ENCODE results near the gene FRY.

Gene FRY

DNA sequence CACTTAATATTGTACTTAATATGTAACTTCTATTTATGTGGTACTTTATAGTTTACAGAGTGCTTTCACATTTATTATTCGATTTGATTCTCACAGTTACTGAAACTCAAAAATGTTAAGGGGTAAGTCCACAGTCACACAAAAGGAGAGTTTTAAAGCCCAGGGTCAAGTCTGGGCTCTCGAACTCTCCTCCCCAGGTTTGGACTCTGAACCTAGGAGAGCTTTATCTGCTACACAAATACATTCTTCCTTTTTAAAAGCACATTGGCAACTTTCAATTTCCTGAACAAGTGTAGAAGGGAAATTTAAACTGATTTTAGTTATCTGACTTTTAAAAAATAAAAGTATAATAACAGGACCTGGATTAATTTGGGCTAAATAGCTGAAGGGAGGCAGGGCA lies 144.4 kb downstream of the FRY start:
- no peak for DNase-seq (ENCODE audit: low read depth)

DNA sequence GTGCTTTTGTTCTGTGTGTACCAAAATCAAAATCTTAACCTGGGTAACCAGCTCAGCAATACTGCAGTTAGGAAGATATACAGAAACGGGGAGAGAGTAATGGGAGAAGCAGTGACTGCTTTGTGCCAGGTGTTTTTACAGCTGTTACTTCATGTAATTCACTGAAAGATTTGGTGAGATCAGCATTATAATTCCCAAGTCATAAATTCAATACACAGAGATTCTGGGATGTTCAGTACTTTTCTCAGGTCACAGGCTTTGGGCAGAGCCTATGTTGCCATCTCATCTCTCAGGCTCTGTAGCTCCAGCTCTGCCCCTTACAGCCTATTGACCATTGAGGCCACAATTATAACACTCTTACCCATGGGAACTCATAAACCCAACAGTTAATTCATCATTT lies 145.1 kb downstream of the FRY start:
- DNase-seq (ENCODE audit: low read depth): no peak

DNA sequence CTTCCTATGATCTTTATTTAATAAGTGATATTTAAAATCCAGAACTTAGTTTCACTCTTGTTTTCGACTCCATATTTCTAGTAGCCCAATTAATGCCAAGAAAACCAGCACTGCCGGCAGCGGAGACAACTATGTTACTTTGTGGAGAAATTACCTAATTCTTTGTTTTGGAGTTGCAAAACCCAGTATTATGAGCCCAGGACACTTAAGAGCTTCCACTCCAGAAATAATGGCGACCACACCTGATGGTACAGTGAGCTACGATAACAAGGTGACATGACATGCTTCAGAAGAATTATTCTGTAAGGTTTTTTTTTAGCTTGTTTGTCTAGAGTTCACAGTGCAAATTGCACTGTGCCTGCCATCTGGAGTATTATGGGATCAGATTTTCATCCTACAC lies 147.2 kb downstream of the FRY start:
- DNase-seq (ENCODE audit: low read depth): no peak

DNA sequence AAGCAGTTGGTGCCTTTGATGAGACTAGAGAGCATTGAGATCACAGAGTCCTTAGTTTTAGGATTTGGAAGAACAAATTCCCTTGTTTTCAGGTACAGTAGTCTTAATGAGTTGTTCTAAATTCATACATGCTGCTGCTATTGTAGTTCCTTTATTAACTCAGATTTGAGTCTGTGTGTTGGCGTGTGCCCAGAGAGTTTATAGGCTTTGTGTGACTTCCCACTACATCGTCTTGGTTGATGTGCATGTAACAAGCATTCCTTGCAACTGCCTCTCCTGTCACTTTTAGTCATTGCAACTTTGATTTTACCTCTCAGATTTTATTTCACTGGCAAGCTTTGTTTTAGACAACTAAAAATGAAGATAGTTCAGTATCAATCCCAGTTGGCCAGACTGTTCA lies 148.1 kb downstream of the FRY start:
- DNase-seq (ENCODE audit: low read depth): no peak

DNA sequence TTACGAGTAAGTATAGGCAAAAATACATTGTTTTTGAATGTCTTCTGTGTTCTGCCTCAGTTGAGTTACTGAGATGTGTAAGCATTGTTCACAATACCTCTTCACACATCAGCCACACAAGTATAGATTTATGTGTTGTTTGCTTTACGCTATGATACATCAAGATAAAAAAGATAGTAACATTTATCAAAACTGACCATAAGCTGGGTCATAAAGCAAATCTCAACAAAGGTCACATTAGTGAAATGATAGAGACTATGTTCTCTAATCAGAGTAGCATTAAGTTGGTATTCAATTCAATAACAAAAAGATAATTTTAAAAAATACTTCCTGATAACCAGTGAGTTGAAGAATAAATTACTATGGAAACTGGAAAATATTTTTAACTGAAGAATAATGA lies 156.1 kb downstream of the FRY start:
- DNase-seq (ENCODE audit: low read depth): no peak

DNA sequence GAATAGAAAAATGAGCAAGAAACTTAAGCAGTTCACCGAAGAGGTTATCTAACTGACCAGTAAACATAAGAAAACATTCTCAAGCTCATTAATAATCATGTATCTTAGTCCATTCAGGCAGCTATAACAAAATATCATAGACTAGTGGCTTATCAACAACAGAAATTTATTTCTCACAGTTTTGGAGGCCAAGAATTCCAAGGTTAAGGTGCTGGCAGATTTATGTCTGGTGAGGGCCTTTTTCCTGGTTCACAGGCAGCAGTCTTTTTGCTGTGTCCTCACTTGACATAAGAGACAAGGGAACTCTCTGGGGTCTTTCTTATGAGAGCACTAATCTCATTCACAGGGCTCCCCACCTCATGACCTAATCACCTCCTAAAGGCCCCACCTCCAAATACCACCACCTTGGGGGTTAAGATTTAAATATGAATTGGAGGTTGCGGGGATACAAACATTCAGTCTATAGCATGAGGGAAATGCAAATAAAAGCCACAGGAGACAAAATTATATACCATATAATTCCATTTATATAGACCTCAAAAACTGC lies 160.0 kb downstream of the FRY start:
- no peak for DNase-seq (ENCODE audit: low read depth)

DNA sequence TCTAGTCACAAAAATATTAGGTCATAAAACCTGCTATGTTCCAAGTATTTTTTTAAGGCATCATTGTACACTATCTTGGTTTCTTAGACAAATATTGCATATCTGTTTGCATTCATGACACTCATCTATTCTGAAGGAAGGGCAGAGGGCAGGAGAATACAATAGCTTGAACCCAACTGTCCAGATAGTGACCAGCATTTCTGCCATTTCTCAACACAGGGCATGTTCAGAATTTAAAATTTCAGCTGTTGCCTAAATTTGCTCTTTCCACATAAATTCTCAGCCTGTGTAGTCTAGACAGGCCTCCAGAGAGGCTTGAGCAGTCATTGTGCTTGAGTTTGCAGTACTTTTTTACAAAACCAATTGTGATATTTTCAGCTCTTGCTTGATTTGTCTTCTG lies 164.1 kb downstream of the FRY start:
- no peak for DNase-seq (ENCODE audit: low read depth)

DNA sequence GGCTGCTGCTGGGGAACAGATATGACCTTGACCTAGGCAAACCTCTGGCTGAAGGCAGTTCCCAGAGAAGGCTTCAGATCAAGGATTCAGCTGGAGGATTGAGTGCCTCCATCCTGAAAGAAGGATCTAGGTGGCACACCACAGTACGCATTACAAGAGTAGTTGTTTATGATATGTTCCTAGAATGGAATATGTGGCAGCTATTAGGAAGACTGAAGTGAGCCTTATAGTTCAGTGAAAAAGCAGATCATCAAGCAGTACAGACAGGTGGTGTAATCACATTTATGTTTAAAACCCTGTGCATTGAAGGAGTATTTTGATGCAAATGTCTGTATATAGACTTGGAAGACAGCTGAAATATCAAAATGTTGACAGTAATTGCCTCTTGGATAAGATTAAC lies 167.6 kb downstream of the FRY start:
- DNase-seq (ENCODE audit: low read depth): no peak

DNA sequence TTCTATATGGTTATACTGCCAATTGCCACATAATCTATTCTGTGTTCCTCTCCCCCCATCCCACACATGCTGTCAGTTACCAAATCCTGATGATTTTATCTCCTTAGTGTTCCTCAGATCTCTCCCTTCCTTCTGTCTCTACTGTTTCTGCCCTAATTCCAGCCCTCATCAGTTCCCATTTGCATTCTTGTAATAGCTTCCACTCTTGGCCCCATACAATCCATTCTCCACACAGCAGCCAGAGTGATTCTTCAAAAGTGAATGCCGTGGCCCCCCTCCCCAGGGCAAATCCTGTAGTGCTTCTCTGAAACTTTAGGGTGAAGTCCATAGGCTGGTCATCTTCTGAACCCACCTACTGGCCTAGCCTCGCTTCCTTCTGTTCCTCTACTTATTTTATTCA lies 169.2 kb downstream of the FRY start:
- no peak for DNase-seq (ENCODE audit: low read depth)

DNA sequence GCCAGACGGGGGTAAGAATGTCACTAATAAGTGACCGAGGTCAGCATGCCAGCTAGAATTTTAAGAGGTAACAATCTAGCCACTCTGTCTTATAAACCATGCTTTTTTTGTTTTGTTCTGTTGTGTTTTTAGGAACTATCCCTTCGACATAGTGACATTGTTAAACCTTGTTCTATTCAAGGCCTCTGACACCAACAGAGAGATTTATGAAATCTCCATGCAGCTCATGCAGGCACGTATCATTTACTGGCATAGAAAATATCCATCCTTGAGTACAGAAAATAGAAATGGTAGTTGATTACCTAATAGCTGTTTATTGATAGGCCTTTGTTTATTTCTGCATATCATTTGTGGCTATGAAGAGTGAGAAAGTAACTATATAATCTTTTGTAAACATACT lies 170.2 kb downstream of the FRY start:
- no peak for DNase-seq (ENCODE audit: low read depth)

DNA sequence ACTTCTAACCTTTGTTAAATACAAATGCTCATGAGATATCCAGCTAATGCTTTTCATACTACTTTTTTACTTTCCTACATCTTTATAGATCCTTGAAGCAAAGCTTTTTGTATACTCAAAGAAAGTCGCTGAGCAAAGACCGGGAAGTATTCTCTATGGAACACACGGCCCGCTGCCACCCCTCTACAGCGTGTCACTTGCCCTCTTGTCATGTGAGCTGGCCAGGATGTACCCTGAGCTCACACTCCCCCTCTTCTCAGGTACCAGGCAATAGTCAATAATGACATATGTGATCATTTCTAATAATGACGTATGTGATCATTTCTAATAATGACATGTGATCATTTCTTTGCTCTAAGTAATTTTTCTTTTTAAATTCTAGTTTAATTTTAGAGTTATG lies 170.7 kb downstream of the FRY start:
- no peak for DNase-seq (ENCODE audit: low read depth)

DNA sequence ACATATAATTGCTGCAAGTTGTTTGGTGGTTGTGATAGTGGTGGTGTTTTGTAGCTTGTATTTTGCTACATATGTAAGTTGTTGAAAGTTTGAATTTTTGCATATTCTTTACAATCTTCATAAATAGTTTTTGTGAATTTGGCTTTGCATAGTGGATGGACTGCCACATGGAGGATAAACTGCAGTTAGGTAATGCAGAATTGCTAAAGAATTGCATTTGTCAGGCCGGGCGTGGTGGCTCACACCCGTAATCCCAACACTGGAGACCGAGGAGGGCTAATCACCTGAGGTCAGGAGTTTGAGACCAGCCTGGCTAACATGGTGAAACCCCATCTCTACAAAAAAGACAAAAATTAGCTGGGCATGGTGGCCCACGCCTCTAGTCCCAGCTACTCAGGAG lies 171.6 kb downstream of the FRY start:
- no peak for DNase-seq (ENCODE audit: low read depth)

DNA sequence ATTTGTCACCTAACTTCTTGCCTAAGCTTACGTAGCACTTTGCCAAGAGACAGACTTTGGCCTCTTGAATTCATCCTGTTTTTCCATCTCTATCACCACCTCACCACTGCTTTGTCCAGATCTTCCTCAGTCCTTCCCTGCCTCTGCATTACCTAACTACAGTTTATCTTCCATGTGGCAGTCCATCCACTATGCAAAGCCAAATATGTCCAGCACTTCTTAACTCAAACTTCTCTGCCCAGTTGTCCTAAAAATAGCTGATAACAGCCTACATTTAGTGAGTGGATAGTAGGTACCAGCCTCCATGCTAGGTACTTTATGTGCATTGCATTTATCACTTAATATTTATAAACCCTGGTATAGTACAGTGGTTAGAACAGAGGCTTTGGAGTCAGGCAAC lies 172.2 kb downstream of the FRY start:
- DNase-seq (ENCODE audit: low read depth): no peak

DNA sequence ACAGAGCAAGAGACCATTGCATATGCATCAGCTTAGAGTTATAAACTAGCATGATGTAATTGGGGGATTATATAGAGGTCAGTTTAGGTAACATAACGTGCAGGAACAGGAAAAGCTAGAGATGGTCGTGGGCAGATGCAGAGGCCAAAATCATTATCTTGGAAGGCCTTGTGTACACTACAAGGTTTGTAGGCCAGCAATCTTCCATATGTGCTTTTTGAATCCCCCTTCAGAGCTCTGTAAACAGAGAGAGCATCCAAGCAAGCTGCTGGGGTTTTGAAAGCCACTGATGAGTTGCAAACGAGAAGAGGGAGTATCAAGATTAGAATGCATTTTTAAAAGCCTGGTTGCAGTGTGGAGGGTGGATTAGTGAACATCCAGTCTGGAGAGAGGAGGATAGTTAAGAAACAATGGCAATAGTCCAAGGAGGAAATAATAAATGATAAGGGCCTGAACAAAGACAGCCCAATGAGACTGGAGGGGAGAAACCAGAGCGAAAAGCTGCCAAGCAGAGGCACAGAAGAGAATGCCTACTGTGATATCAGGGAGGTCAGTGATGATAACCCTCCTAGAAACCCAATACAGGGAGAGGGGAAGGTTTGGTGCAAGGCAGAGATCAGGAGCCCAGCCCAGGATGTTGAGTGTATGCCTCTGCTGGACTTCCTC lies 174.0 kb downstream of the FRY start:
- DNase-seq (ENCODE audit: low read depth): no peak

DNA sequence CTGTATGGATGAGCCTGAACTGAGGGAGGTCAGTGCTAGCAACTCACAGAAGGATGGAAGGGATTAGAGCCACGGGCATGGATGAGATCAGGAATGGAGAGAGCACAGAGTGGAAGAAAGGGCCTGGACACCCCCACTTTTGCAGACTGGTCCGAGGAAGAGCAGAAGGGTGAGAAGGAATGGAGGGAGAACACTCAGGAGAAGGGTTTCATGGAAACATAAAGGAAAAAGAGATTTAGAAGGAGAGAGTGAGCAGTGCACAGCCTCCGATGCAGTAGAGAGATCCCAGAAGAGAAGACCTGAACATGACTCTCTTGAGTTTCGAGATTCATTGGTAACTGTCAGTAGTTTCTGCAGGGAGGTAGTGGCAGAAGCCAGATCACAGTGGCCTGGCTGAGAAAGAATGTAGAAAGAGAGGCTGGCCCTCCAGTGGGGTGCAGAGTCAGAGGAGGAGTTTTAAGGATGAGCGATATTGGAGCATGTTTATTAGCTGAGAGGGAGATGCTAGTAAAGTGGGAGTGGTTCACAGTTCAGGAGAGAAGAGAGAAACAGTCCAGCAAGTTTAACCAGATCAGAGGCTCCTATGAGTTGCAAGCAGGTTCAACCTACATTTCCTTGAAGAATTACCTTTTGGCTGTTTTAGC lies 174.6 kb downstream of the FRY start:
- DNase-seq (ENCODE audit: low read depth): no peak

DNA sequence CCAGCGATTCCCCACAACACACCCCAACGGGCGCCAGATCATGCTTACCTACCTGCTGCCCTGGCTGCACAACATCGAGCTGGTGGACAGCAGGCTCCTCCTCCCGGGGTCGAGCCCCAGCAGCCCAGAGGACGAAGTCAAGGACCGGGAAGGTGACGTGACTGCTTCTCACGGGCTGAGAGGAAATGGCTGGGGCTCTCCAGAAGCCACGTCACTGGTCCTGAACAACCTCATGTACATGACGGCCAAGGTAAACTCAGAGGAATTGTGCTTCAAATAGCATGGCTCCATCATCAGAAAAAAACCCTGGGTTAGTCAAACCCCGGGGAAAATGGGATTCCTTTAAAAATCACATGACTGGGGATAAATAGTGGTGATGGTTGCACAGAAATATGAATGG lies 177.3 kb downstream of the FRY start:
- no peak for DNase-seq (ENCODE audit: low read depth)

DNA sequence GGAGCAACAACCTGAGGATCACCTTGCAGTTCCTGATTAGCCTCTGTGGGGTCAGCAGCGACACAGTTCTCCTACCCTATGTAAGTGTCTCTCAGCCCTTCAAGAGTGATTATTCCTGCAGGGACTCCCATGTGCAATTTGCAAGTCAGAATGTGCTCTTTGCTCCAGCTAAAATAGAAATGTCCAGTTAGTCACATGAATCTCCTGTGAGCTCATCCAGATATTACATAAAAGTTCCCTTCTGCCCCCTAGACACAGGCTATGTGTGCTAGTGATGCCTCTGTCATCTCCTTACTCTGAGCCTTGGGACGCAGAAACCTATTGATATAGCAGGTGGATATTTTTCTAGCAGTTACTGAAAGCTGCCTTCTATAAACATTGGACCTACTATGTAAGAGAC lies 178.1 kb downstream of the FRY start:
- DNase-seq (ENCODE audit: low read depth): no peak

DNA sequence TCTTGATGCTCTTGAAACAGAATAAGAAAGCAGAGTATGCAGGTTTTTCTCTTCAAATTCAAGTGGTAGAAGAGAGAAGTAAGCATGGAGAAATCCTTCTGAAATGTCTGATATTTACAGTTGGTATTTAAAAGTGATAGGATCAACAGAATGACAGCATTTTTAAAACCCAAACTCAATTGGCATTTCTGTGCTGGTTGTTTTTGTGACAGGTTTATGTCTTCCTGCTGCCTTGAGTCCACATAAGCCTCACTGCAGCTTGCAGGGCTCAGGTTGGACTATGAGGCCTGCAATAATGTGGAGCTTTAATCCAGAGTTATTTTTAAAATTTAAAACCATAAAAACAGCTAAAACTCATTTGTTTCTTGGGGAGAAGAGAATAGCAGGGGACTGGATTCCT lies 178.5 kb downstream of the FRY start:
- no peak for DNase-seq (ENCODE audit: low read depth)

DNA sequence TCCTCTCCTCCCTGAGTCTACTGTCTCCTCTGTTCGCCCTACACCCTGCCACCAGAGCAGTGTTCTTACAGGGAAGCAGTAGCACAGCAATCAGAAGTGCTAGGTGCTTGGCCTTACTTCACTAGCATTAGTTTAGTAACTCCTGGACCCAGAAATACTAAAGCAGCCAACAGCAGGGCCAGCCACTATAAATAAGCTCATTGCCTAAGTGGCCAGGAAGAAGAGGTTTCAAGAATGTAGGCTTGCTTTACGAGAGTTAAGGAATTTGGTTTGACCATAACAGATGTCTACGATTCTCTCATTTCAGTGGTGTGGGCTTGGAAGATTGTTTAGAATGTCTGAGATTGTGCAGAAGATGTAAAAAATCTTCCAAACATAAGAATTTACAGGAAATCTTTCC lies 180.2 kb downstream of the FRY start:
- DNase-seq (ENCODE audit: low read depth): no peak

DNA sequence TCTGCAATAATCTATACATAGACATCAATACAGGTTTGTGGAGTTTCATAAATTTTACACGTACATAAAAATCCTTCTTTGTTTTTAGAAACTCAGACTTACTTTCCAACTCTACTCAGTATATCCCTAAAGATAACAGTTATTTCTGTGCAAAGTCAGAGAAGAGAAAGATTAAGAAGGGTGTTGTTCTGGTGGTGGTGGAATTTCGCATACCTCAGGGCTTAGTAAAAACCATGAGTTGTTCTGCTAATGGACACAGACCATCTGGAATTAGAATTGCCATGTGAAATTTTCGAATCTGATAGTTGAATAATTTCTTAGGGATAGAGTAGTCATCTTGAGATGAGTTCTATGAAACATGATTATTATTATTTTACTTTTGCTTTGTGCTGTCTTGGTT lies 180.8 kb downstream of the FRY start:
- DNase-seq (ENCODE audit: low read depth): no peak

DNA sequence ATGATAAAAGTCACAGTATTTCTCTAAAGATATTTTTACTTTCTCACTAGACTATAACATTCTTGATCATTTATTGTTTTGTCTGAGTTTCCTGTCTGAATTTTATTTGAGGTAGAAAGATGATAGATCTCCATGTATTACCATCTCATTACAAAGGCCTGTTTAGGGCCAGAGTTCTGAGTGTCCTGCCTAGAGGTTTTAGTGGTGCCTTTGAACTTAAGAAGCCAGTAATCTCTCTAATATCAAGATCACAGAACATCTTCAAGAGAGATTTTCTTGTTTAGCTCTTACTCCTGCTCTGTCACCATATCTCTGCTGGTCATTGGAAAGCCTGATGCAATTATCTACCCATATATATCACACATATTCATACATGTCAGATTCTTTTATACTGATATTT lies 182.1 kb downstream of the FRY start:
- no peak for DNase-seq (ENCODE audit: low read depth)

DNA sequence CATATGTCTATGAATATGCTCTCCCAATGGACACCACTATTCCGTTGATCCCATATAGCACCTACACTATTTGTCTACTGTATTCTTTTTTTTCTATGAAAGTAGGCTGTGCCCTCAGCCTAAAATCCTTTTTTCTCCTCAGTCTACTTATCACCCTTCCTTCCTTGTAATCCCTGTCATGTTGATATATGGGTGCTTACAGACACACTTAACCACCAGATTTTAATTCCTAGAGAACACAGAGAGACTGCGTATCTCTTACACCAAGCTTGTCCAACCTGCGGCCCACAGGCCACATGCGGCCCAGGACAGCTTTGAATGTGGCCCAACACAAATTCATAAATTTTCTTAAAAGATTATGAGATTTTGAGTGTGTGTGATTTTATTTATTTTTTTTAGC lies 182.5 kb downstream of the FRY start:
- no peak for DNase-seq (ENCODE audit: low read depth)

DNA sequence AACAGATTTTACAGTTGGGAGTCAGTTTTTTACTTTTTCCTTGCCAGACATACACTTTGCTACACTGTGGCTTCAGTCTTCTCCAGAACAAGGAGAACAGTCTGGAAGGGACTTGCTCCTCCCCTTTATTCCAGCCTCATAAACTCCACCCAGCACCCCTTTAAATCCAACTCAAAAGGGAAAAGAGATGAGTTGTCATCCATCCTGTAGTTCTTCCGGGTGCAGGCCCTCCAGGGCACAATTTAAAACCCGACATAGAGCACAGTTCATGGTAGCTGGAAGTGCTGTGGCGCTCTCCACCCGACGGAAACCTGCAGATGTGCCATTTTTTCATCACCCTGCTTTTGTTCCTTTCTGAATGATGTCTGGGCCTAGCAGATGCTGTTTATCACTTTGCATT lies 184.7 kb downstream of the FRY start:
- DNase-seq (ENCODE audit: low read depth): no peak

DNA sequence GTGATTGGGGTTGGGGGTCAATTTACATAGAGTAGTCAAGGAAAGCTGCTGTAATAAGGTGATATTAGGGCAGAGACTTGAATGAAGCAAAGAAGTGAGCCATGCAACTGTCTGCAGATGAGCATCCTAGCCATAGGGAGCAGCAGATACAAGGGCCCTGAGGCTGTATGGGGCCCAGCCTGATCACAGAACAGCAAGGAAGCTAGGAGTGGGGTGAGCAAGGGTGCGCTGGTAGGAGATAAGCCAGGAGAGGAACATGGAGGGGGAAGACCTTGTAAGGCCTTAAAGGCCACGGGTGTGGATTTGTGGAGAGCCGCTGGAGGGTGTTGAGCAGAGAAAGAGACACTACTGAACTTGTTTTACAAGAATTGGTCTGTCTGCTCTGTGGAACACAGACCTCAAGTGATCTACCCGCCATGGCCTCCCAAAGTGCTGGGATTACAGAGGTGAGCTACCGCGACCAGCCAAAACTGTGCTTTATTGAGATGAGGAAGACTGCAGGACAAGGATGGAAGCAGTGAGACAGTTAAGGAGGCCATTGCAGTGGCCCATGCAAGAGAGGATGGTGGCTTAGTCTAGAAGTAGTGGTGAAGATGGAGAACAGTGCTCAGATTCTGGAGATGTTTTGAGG lies 190.6 kb downstream of the FRY start:
- no peak for DNase-seq (ENCODE audit: low read depth)
